OCI-LY1 (cell line): ENCODE measurements around the gene PSTPIP1.

Source experiments
- H2AFZ ChIP-seq: fragments of 200-600 bp; sonication (generic), shearing (Covaris generic); 2 replicates; pipeline ENCODE4 v1.6.0; 2014; ENCODE audit warnings: antibody characterized with exemption, mild to moderate bottlenecking, low read length
- H3F3A ChIP-seq: fragments of 200-600 bp; sonication (generic), shearing (Covaris generic); 2 replicates; pipeline ENCODE4 v1.6.0; 2014; ENCODE audit warnings: mild to moderate bottlenecking, antibody characterized with exemption, low read length, moderate library complexity; ENCODE audit not compliant: insufficient read depth
- H3K27ac ChIP-seq: fragments of 200-600 bp; sonication (generic); 2 replicates; pipeline ENCODE4 v1.5.1; 2014; ENCODE audit warnings: low read length, mixed run types, mild to moderate bottlenecking, low read depth; ENCODE audit not compliant: poor library complexity, severe bottlenecking
- H3K27me3 ChIP-seq: fragments of 200-600 bp; sonication (generic); 2 replicates; pipeline ENCODE4 v1.6.0; 2014; ENCODE audit warnings: antibody characterized with exemption, mild to moderate bottlenecking, low read length, moderate library complexity; ENCODE audit not compliant: insufficient read depth
- H3K36me3 ChIP-seq: fragments of 200-600 bp; sonication (generic); 2 replicates; pipeline ENCODE4 v1.6.1; 2014; ENCODE audit warnings: mild to moderate bottlenecking, antibody characterized with exemption, low read length, moderate library complexity, mixed read lengths; ENCODE audit not compliant: insufficient read depth
- H3K4me1 ChIP-seq: fragments of 200-600 bp; sonication (generic); 2 replicates; pipeline ENCODE4 v1.5.1; 2014; ENCODE audit warnings: mild to moderate bottlenecking, low read length, moderate library complexity; ENCODE audit not compliant: insufficient read depth, severe bottlenecking
- H3K4me2 ChIP-seq: fragments of 200-600 bp; sonication (generic), shearing (Covaris generic); 2 replicates; pipeline ENCODE4 v1.6.1; 2014; ENCODE audit warnings: low read length
- H3K4me3 ChIP-seq: fragments of 200-600 bp; sonication (generic); 2 replicates; pipeline ENCODE4 v1.5.1; 2014; ENCODE audit warnings: low read length, low read depth, mild to moderate bottlenecking, mixed read lengths; ENCODE audit not compliant: poor library complexity, severe bottlenecking
- H3K79me2 ChIP-seq: fragments of 200-600 bp; shearing (Covaris generic); 2 replicates; pipeline ENCODE4 v1.6.1; 2016; ENCODE audit warnings: mixed run types, low read length, mixed read lengths; ENCODE audit not compliant: insufficient read depth
- H3K9ac ChIP-seq: fragments of 200-600 bp; sonication (generic), shearing (Covaris generic); 2 replicates; pipeline ENCODE4 v1.6.1; 2014; ENCODE audit warnings: mild to moderate bottlenecking, low read length, mixed read lengths
- H3K9me2 ChIP-seq: fragments of 200-600 bp; sonication (generic), shearing (Covaris generic); 2 replicates; pipeline ENCODE4 v1.6.1; 2014; ENCODE audit warnings: low read depth, mild to moderate bottlenecking, low read length, mixed read lengths
- H3K9me3 ChIP-seq: fragments of 200-600 bp; shearing (Covaris generic); 2 replicates; pipeline ENCODE4 v1.6.1; 2014; ENCODE audit warnings: low read length, mixed read lengths
- H4K20me1 ChIP-seq: fragments of 200-600 bp; sonication (generic), shearing (Covaris generic); 2 replicates; pipeline ENCODE4 v1.6.0; 2016; ENCODE audit warnings: mild to moderate bottlenecking, low read length; ENCODE audit not compliant: insufficient read depth
- EZH2 ChIP-seq: fragments of 200-600 bp; sonication (generic), shearing (Covaris generic); IDR thresholded peaks from 2 replicates; pipeline ENCODE4 v1.8.0; 2017; ENCODE audit warnings: borderline replicate concordance, mixed run types, mild to moderate bottlenecking, antibody characterized with exemption, low read length, moderate library complexity, mixed read lengths
- TF ChIP-seq, protein P1 (sequence below): fragments of 200-600 bp; sonication (generic), shearing (Covaris generic); IDR thresholded peaks from 2 replicates; pipeline ENCODE4 v1.5.1; 2017; ENCODE audit warnings: mild to moderate bottlenecking, antibody characterized with exemption, low read length, moderate library complexity, mixed read lengths

Gene PSTPIP1

DNA sequence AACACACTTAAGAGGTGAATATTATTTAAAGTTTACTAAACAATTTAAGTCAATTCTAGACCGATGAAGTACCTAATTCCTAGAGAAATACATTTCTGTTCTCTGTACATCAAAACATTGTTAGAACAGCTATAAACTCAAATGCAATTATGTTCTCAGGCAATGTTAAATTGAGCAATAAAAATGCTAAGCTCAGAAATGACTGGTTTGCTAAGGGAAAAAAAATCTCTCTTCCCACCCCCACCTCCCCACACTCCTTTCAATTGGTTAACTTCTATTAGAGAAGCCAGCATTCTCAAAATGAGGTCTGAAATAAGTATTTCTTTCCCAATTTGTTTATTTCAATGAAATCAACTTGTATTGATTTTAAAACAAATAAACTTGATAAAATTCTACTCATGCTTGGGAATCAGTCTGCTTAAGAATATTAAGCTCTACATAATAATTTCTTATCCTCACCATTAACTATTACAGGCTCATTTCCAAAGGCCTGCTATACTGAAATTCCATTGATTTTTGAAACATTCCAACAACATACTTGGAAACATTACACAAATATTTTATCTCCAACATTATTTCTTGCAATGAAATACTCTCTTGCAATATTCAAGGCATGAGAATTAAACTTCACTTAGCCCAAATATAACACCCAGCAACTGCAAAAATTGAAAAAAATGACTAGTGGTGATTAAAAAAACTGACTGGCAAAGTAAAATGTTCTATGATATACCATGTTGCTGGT, 53.4 kb downstream of the PSTPIP1 start:
- TF ChIP-seq, protein P1, sequence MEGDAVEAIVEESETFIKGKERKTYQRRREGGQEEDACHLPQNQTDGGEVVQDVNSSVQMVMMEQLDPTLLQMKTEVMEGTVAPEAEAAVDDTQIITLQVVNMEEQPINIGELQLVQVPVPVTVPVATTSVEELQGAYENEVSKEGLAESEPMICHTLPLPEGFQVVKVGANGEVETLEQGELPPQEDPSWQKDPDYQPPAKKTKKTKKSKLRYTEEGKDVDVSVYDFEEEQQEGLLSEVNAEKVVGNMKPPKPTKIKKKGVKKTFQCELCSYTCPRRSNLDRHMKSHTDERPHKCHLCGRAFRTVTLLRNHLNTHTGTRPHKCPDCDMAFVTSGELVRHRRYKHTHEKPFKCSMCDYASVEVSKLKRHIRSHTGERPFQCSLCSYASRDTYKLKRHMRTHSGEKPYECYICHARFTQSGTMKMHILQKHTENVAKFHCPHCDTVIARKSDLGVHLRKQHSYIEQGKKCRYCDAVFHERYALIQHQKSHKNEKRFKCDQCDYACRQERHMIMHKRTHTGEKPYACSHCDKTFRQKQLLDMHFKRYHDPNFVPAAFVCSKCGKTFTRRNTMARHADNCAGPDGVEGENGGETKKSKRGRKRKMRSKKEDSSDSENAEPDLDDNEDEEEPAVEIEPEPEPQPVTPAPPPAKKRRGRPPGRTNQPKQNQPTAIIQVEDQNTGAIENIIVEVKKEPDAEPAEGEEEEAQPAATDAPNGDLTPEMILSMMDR = no peak
- no peak for TF ChIP-seq EZH2
- H3K36me3 ChIP-seq = peaks cover 67% of the 10 kb centered on the region
- no peaks in the 10 kb centered on the region for H3K9me3 ChIP-seq
- no peak overlapping the region for H3K27ac ChIP-seq
- no peaks in the 10 kb centered on the region for H3K9me2 ChIP-seq
- no peak overlapping the region for H3K9ac ChIP-seq
- H4K20me1 ChIP-seq = no peaks in the 10 kb centered on the region
- peaks cover 12% of the 10 kb centered on the region for H3K4me1 ChIP-seq
- no peak overlapping the region for H3K4me3 ChIP-seq
- H2AFZ ChIP-seq = no peak overlapping the region
- H3K27me3 ChIP-seq = no peaks in the 10 kb centered on the region
- H3K4me2 ChIP-seq = no peak overlapping the region
- no peaks in the 10 kb centered on the region for H3K79me2 ChIP-seq
- no peaks in the 10 kb centered on the region for H3F3A ChIP-seq

DNA sequence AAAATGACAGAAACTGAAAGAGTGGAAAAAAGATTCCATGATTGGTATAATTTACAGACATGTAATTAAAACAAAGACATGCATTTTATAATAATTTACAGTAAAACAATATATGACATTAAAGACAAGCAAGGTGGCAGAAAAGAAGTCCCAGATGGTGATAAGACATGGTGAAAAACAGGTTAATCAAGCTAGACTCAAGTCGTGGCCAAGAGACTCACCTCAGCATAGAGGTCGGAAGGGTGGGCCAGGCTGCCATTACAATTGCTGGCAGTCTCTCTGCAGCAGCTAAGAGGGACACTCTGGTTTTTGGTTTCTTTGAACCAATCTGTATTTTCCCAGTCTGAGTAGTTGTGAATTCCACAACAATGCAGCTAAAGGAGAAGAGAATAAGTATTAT, 57.6 kb downstream of the PSTPIP1 start:
- no peaks in the 10 kb centered on the region for H3K9me3 ChIP-seq
- no peak overlapping the region for H3K4me2 ChIP-seq
- no peaks in the 10 kb centered on the region for H4K20me1 ChIP-seq

DNA sequence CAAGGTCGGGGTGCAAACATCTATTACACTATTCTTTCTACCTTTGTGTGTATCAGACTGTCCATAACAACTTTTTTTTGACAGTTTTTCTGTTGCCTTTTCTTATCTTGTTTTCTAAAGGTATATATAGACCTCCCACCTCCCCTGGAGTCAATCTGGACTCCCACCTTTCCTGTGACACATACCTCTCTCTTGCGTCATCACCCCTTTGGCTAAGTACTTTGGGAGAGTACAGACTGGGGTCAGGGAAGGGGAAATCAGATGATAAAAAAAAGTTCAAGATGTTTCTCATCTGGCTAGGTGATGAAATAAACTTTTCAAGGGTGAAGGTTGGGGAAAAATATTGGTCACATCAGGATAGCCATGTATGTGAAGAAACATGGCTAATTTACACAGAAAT, 58.8 kb downstream of the PSTPIP1 start:
- Histone ChIP-seq H3K9me3 (no peaks in the 10 kb centered on the region), H3K4me2 (no peak overlapping the region), H3K4me1 (no peaks in the 10 kb centered on the region), H3K27ac (no peak overlapping the region), H4K20me1 (no peaks in the 10 kb centered on the region), H3K4me3 (no peak overlapping the region), H3K36me3 (peaks cover 54% of the 10 kb centered on the region), H2AFZ (no peak overlapping the region), H3K27me3 (no peaks in the 10 kb centered on the region), H3F3A (no peaks in the 10 kb centered on the region), H3K9ac (no peak overlapping the region), H3K79me2 (no peaks in the 10 kb centered on the region), H3K9me2 (no peaks in the 10 kb centered on the region)
- TF ChIP-seq, protein P1 = no peak
- no peak for TF ChIP-seq EZH2

More for the DNA sequence above, 57.6 kb downstream of the PSTPIP1 start:
- Histone ChIP-seq H3K27ac (no peak overlapping the region), H3K27me3 (no peaks in the 10 kb centered on the region), H3K4me1 (no peaks in the 10 kb centered on the region), H3K9me2 (no peaks in the 10 kb centered on the region), H3F3A (no peaks in the 10 kb centered on the region), H3K79me2 (no peaks in the 10 kb centered on the region), H3K4me3 (no peak overlapping the region), H3K36me3 (peaks cover 62% of the 10 kb centered on the region), H3K9ac (no peak overlapping the region), H2AFZ (no peak overlapping the region)
- TF ChIP-seq EZH2 = no peak
- TF ChIP-seq, protein P1 = no peak
